Neural cell (in vitro differentiated cells): ENCODE measurements around the gene OR5I1. TPM values are rescaled to one million over a fixed set of nuclear protein-coding genes. Genes with fewer than 3 reads are reported as not detected.

Experiments
- polyA plus RNA-seq: library from polyadenylated mRNA; depleted of rRNA; stranded (reverse); fragments of >200 nt; gene quantifications from 2 replicates; pipeline ENCODE4 v1.2.3, GENCODE V29; 2014

OR5I1 gene
- polyA plus RNA-seq, 1 donor from 2014 or later, result not detected

Other genes starting within 250 kb of the OR5I1 start
- gene OR5D13, start 163.0 kb downstream of the OR5I1 start, polyA plus RNA-seq, result not detected in 2 replicates
- gene OR5D14, start 140.8 kb downstream of the OR5I1 start, polyA plus RNA-seq, result not detected in 2 replicates
- not detected in 2 replicates for gene OR5L1, start 125.0 kb downstream of the OR5I1 start, polyA plus RNA-seq
- not detected in 2 replicates for gene OR5D18, start 116.8 kb downstream of the OR5I1 start, polyA plus RNA-seq
- not detected in 2 replicates for gene OR5L2, start 109.2 kb downstream of the OR5I1 start, polyA plus RNA-seq
- not detected in 2 replicates for gene OR5D16, start 97.6 kb downstream of the OR5I1 start, polyA plus RNA-seq
- not detected in 2 replicates for gene TRIM51, start 53.1 kb downstream of the OR5I1 start, polyA plus RNA-seq
- gene OR5W2, start 21.8 kb downstream of the OR5I1 start, polyA plus RNA-seq, result not detected in 2 replicates
- not detected in 2 replicates for gene OR10AG1, start 33.5 kb upstream of the OR5I1 start, polyA plus RNA-seq
- not detected in 2 replicates for gene OR5F1, start 58.2 kb upstream of the OR5I1 start, polyA plus RNA-seq
- gene OR5AS1, start 91.3 kb upstream of the OR5I1 start, polyA plus RNA-seq, result not detected in 2 replicates
- not detected in 2 replicates for gene OR8I2, start 156.9 kb upstream of the OR5I1 start, polyA plus RNA-seq
- not detected in 2 replicates for gene OR8H2, start 167.3 kb upstream of the OR5I1 start, polyA plus RNA-seq
- gene OR8H3, start 186.0 kb upstream of the OR5I1 start, polyA plus RNA-seq, result not detected in 2 replicates
- not detected in 2 replicates for gene OR8J3, start 203.8 kb upstream of the OR5I1 start, polyA plus RNA-seq
- not detected in 2 replicates for gene OR8K5, start 223.9 kb upstream of the OR5I1 start, polyA plus RNA-seq
- not detected in 2 replicates for gene OR5J2, start 240.2 kb upstream of the OR5I1 start, polyA plus RNA-seq